HL-60 (cell line): ENCODE measurements around the gene AK4.

Experiments
- POLR2AphosphoS5 ChIP-seq: IDR thresholded peaks from 2 replicates; pipeline ENCODE4 v1.6.1; 2012; ENCODE audit warnings: low read depth
- TF ChIP-seq, protein P1 (sequence below): IDR thresholded peaks from one replicate; pipeline ENCODE4 v1.5.1; 2011; ENCODE audit warnings: low read length, control low read depth, inconsistent platforms; ENCODE audit not compliant: insufficient read depth
- TF ChIP-seq, protein P2 (sequence below): IDR thresholded peaks from 2 replicates; pipeline ENCODE4 v1.6.1; 2012; ENCODE audit warnings: low read depth; ENCODE audit not compliant: insufficient replicate concordance

DNA sequence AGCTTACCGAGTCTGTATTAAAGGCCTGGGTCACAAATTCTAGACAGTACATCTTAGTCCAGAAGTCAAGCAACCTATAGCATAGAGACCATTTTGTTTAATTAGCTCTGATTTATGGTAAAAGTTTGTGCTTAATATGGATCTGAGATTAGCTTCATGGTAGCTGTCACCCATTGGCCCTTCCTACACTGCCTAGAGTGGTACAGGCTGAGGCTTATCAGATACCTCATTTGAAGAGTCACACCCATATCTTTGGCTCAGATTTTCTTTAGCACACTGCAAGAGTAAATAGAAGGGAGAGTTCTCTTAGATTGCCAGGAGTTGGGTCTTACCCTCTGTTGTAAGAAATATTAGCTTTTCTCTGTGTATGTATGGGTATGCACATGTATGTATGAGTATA lies 3.6 kb downstream of the AK4 start:
- TF ChIP-seq, protein P1, sequence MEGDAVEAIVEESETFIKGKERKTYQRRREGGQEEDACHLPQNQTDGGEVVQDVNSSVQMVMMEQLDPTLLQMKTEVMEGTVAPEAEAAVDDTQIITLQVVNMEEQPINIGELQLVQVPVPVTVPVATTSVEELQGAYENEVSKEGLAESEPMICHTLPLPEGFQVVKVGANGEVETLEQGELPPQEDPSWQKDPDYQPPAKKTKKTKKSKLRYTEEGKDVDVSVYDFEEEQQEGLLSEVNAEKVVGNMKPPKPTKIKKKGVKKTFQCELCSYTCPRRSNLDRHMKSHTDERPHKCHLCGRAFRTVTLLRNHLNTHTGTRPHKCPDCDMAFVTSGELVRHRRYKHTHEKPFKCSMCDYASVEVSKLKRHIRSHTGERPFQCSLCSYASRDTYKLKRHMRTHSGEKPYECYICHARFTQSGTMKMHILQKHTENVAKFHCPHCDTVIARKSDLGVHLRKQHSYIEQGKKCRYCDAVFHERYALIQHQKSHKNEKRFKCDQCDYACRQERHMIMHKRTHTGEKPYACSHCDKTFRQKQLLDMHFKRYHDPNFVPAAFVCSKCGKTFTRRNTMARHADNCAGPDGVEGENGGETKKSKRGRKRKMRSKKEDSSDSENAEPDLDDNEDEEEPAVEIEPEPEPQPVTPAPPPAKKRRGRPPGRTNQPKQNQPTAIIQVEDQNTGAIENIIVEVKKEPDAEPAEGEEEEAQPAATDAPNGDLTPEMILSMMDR, result no peak
- TF ChIP-seq POLR2AphosphoS5, result no peak
- TF ChIP-seq, protein P2, sequence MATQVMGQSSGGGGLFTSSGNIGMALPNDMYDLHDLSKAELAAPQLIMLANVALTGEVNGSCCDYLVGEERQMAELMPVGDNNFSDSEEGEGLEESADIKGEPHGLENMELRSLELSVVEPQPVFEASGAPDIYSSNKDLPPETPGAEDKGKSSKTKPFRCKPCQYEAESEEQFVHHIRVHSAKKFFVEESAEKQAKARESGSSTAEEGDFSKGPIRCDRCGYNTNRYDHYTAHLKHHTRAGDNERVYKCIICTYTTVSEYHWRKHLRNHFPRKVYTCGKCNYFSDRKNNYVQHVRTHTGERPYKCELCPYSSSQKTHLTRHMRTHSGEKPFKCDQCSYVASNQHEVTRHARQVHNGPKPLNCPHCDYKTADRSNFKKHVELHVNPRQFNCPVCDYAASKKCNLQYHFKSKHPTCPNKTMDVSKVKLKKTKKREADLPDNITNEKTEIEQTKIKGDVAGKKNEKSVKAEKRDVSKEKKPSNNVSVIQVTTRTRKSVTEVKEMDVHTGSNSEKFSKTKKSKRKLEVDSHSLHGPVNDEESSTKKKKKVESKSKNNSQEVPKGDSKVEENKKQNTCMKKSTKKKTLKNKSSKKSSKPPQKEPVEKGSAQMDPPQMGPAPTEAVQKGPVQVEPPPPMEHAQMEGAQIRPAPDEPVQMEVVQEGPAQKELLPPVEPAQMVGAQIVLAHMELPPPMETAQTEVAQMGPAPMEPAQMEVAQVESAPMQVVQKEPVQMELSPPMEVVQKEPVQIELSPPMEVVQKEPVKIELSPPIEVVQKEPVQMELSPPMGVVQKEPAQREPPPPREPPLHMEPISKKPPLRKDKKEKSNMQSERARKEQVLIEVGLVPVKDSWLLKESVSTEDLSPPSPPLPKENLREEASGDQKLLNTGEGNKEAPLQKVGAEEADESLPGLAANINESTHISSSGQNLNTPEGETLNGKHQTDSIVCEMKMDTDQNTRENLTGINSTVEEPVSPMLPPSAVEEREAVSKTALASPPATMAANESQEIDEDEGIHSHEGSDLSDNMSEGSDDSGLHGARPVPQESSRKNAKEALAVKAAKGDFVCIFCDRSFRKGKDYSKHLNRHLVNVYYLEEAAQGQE, result no peak
